HepG2 (cell line): ENCODE measurements around the gene RIC3. TPM values are rescaled to one million over a fixed set of nuclear protein-coding genes. Genes with fewer than 3 reads are reported as not detected.

Experiments
- ATAC-seq: fragments of 200-7000 bp; cut with Tn5 transposase; 3 replicates; pipeline ENCODE4 v1.9.1; 2020; ENCODE audit warnings: mild to moderate bottlenecking, moderate library complexity
- BruUV-seq: library from RNA; stranded (reverse); fragments of 400-500 nt; replicated peaks from 2 replicates; lab custom pipeline; 2021; lab: Mats Ljungman, UMichigan
- CTCF ChIA-PET: fragments of 300-600 bp; formaldehyde crosslinking; extraction: SDS; loops from one replicate; lab custom pipeline; 2021; ENCODE audit warnings: low total read pairs, inconsistent platforms, low intra/inter-chr PET ratio; lab: Yijun Ruan, JAX
- POLR2A ChIA-PET: fragments of 350-600 bp; sonication (Branson Sonifier 250); formaldehyde crosslinking; loops from one replicate; lab custom pipeline; 2020; ENCODE audit warnings: antibody characterized with exemption, inconsistent platforms; lab: Yijun Ruan, JAX
- DNase-seq: peaks from one replicate; pipeline ENCODE4 v3.0.0-alpha.2; 2015; ENCODE audit warnings: low spot score
- FAIRE-seq: peaks from 3 replicates; lab custom pipeline; 2011; peaks lifted over from hg19 to GRCh38; lab: Jason Lieb, UNC
- H2AFZ ChIP-seq: one replicate; pipeline ENCODE4 v1.6.1; 2011; ENCODE audit warnings: low read length, inconsistent platforms
- H3K27ac ChIP-seq: fragments of 300-600 bp; 3 replicates; pipeline ENCODE4 v1.8.0; 2011; ENCODE audit warnings: mixed run types, mild to moderate bottlenecking, mixed read lengths, low read length, inconsistent platforms; ENCODE audit not compliant: insufficient read depth; ENCODE audit errors: extremely low read length
- H3K27me3 ChIP-seq, 2 experiments: fragments of 200-600 bp in 1 of 2; 2 replicates in 1 of 2; 3 replicates in 1 of 2; pipeline versions ENCODE4 v1.6.0 to v1.8.0; 2011; ENCODE audit warnings: low read length in 2 of 2, mild to moderate bottlenecking in 2 of 2, moderate library complexity in 2 of 2, inconsistent platforms in 1 of 2; ENCODE audit not compliant: insufficient read depth in 2 of 2, control insufficient read depth in 1 of 2
- H3K36me3 ChIP-seq, 2 experiments: fragments of 200-600 bp in 1 of 2; replicated peaks in 1 of 2; 2 replicates in 1 of 2; 3 replicates in 1 of 2; pipeline versions ENCODE4 v1.5.1 to v1.8.0; 2011; ENCODE audit warnings: low read length in 2 of 2, inconsistent platforms in 1 of 2; ENCODE audit not compliant: insufficient read depth in 2 of 2, control insufficient read depth in 1 of 2
- H3K4me1 ChIP-seq: 2 replicates; pipeline ENCODE4 v1.5.1; 2012; ENCODE audit warnings: low read length, inconsistent platforms; ENCODE audit not compliant: insufficient read depth
- H3K4me2 ChIP-seq: 2 replicates; pipeline ENCODE4 v1.6.0; 2011; ENCODE audit warnings: low read depth, low read length, inconsistent platforms
- H3K4me3 ChIP-seq, 3 experiments: fragments of 200-600 bp in 1 of 3; sonication (generic), shearing (Covaris generic) in 1 of 3; replicated peaks in 1 of 3; 2 replicates each; pipeline ENCODE4 v1.5.1; 2011 to 2016; ENCODE audit warnings: low read length in 3 of 3, inconsistent platforms in 2 of 3, low read depth in 2 of 3, mild to moderate bottlenecking in 2 of 3, control low read depth in 1 of 3, mixed read lengths in 1 of 3; ENCODE audit not compliant: insufficient read depth in 1 of 3
- H3K79me2 ChIP-seq: one replicate; pipeline ENCODE4 v1.6.1; 2011; ENCODE audit warnings: low read length, inconsistent platforms; ENCODE audit not compliant: insufficient read depth
- H3K9ac ChIP-seq: 2 replicates; pipeline ENCODE4 v1.6.0; 2011; ENCODE audit warnings: mild to moderate bottlenecking, low read depth, low read length, inconsistent platforms; ENCODE audit not compliant: insufficient read depth
- H3K9me3 ChIP-seq: 2 replicates; pipeline ENCODE4 v1.5.1; 2012; ENCODE audit warnings: mild to moderate bottlenecking, low read length
- H4K20me1 ChIP-seq: 2 replicates; pipeline ENCODE4 v1.6.0; 2011; ENCODE audit warnings: inconsistent platforms, mild to moderate bottlenecking, low read length, moderate library complexity; ENCODE audit not compliant: insufficient read depth
- CAMTA2 ChIP-seq: sonication (generic); formaldehyde crosslinking; IDR thresholded peaks from 2 replicates; pipeline ENCODE4 v1.4.0; 2020; ENCODE audit warnings: mild to moderate bottlenecking, missing genetic modification reagents, borderline replicate concordance
- CREB1 ChIP-seq, 2 experiments: fragments of 450-650 bp in 1 of 2; IDR thresholded peaks; 2 replicates each; pipeline ENCODE4 v1.6.1; 2016 to 2017; ENCODE audit warnings: control low read depth in 1 of 2, mild to moderate bottlenecking in 1 of 2, missing compliant biosample characterization in 1 of 2, missing genetic modification characterization in 1 of 2
- GATAD2A ChIP-seq: IDR thresholded peaks from 2 replicates; pipeline ENCODE4 v1.6.1; 2016
- KAT7 ChIP-seq: IDR thresholded peaks from 2 replicates; pipeline ENCODE4 v1.6.1; 2018; ENCODE audit warnings: borderline replicate concordance, missing compliant biosample characterization
- KAT8 ChIP-seq: IDR thresholded peaks from 2 replicates; pipeline ENCODE4 v1.6.1; 2016; ENCODE audit warnings: missing genetic modification reagents, missing compliant biosample characterization
- MAF1 ChIP-seq: sonication (generic); formaldehyde crosslinking; IDR thresholded peaks from 2 replicates; pipeline ENCODE4 v1.5.0; 2020; ENCODE audit warnings: missing genetic modification reagents, borderline replicate concordance
- NCOA2 ChIP-seq: sonication (generic); formaldehyde crosslinking; IDR thresholded peaks from 2 replicates; pipeline ENCODE4 v1.8.0; 2022; ENCODE audit warnings: inconsistent platforms
- NFE2L1 ChIP-seq: sonication (generic); formaldehyde crosslinking; IDR thresholded peaks from 2 replicates; pipeline ENCODE4 v1.4.0; 2020; ENCODE audit warnings: missing genetic modification reagents, mild to moderate bottlenecking, borderline replicate concordance
- RXRA ChIP-seq: sonication (generic); formaldehyde crosslinking; IDR thresholded peaks from 2 replicates; pipeline ENCODE4 v1.5.1; 2020; ENCODE audit warnings: missing genetic modification reagents
- SKIL ChIP-seq: sonication (generic); formaldehyde crosslinking; IDR thresholded peaks from 2 replicates; pipeline ENCODE4 v1.8.0; 2022; ENCODE audit warnings: missing genetic modification reagents, mild to moderate bottlenecking, moderate library complexity, borderline replicate concordance
- ZFP36 ChIP-seq: fragments of 150-350 bp; IDR thresholded peaks from 2 replicates; pipeline ENCODE4 v1.6.1; 2018; ENCODE audit warnings: borderline replicate concordance, low read length, low read depth; ENCODE audit not compliant: partially characterized antibody
- ZKSCAN1 ChIP-seq: fragments of 150-350 bp; IDR thresholded peaks from 2 replicates; pipeline ENCODE4 v1.6.1; 2014; ENCODE audit warnings: low read length
- ZNF224 ChIP-seq: sonication (generic); formaldehyde crosslinking; IDR thresholded peaks from 2 replicates; pipeline ENCODE4 v1.5.0; 2020; ENCODE audit warnings: mild to moderate bottlenecking, missing genetic modification reagents
- ZNF263 ChIP-seq: sonication (generic); formaldehyde crosslinking; IDR thresholded peaks from 2 replicates; pipeline ENCODE4 v1.4.0; 2020; ENCODE audit warnings: missing genetic modification reagents
- ZNF496 ChIP-seq: sonication (generic); formaldehyde crosslinking; IDR thresholded peaks from 2 replicates; pipeline ENCODE4 v1.8.1; 2023; ENCODE audit warnings: mild to moderate bottlenecking, moderate library complexity, missing genetic modification reagents; ENCODE audit not compliant: insufficient replicate concordance
- ZNF562 ChIP-seq: sonication (generic); formaldehyde crosslinking; IDR thresholded peaks from 2 replicates; pipeline ENCODE4 v1.8.0; 2022; ENCODE audit warnings: missing genetic modification reagents, borderline replicate concordance
- ZNF629 ChIP-seq: sonication (generic); formaldehyde crosslinking; conservative IDR thresholded peaks from 2 replicates; pipeline ENCODE4 v1.5.0; 2020; ENCODE audit warnings: missing genetic modification reagents
- ZNF674 ChIP-seq: sonication (generic); formaldehyde crosslinking; IDR thresholded peaks from 2 replicates; pipeline ENCODE4 v1.5.0; 2020; ENCODE audit warnings: low read depth, mild to moderate bottlenecking, missing genetic modification reagents
- ZNF879 ChIP-seq: sonication (generic); formaldehyde crosslinking; IDR thresholded peaks from 2 replicates; pipeline ENCODE4 v1.8.1; 2023; ENCODE audit warnings: missing genetic modification reagents
- ZNF883 ChIP-seq: sonication (generic); formaldehyde crosslinking; IDR thresholded peaks from 2 replicates; pipeline ENCODE4 v1.5.1; 2020; ENCODE audit warnings: mild to moderate bottlenecking, missing genetic modification reagents; ENCODE audit errors: not compliant biosample characterization
- WGBS: methylation state at CpG from one replicate; pipeline ENCODE4 v1.1.6; 2017; ENCODE audit warnings: low lambda C conversion rate; 5-methylcytosine and 5-hydroxymethylcytosine counted together
- in situ Hi-C: cut with HindIII; loops from 2 replicates; pipeline ENCODE4 v1.10.0; 2017; ENCODE audit warnings: low pct_unique_long_range_greater_than_20kb; ENCODE audit not compliant: extremely low pct_ligation_motif_present
- intact Hi-C: fragments of 100-400 bp; cut with micrococcal nuclease; formaldehyde crosslinking; loops from one replicate; pipeline ENCODE4 v1.10.0; 2022; ENCODE audit not compliant: unreplicated experiment
- polyA plus RNA-seq, 8 experiments: library from polyadenylated mRNA; depleted of rRNA in 3 of 8; stranded (reverse) in 7 of 8; unstranded in 1 of 8; fragments of >200 nt; fragmentation: Illumina TruSeq in 4 of 8; extraction: Trizol in 4 of 8; gene quantifications; 2 replicates each; pipeline versions ENCODE4 v1.2.1 to v1.2.3, GENCODE V29; 2011 to 2016; ENCODE audit warnings: low read depth in 4 of 8, missing spikeins in 1 of 8, mixed read lengths in 1 of 8; ENCODE audit not compliant: insufficient read depth in 1 of 8
- total RNA-seq, 5 experiments: library from RNA; depleted of rRNA; stranded (reverse); fragments of >200 nt; fragmentation: Illumina TruSeq; extraction: Trizol; gene quantifications; 2 replicates each; pipeline ENCODE4 v1.2.3, GENCODE V29; 2016; ENCODE audit warnings: low read depth in 1 of 5
- TF ChIP-seq, protein P1 (sequence below): sonication (generic); formaldehyde crosslinking; IDR thresholded peaks from 2 replicates; pipeline ENCODE4 v1.4.0; 2020; ENCODE audit warnings: low read depth, mild to moderate bottlenecking, missing genetic modification reagents

The RIC3 gene
- total and polyA plus RNA-seq, 2 of the 13 experiments (the other 11 are each of a cell fraction or from before 2014, with no cell fraction given): not detected

DNA sequence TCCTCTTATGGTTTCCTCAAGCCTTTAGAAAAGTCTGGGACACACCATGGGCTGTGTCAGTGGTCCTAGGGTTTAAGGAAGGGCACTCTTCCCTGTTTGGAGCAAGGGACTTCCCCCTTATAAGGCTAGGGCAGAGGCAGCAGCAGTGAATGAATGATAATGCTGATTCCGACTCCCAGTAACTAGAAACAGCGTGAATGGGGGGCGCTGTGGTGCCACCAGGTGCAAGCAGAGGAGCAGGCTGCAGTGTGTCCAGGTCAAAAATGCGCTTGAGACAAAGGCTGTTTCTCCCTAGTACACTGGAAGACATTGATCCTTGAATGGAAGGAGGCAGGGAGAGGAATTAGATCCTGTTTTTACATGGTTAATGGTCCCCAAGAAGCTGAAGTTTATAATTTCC is 11.6 kb upstream of the RIC3 start (continued):
- TF ChIP-seq NFE2L1 (no peak), ZNF883 (no peak), ZNF629 (CRISPR knock-in tag) (no peak), CREB1 (IDR thresholded peaks at IDR 0.05) (no peak), CREB1 (CRISPR knock-in tag; IDR thresholded peaks at IDR 0.05) (no peak), ZNF224 (CRISPR knock-in tag) (no peak), KAT7 (CRISPR knock-in tag) (no peak), RXRA (no peak), ZNF879 (CRISPR knock-in tag) (no peak), GATAD2A (no peak), SKIL (CRISPR knock-in tag) (no peak), ZNF562 (CRISPR knock-in tag) (no peak)

DNA sequence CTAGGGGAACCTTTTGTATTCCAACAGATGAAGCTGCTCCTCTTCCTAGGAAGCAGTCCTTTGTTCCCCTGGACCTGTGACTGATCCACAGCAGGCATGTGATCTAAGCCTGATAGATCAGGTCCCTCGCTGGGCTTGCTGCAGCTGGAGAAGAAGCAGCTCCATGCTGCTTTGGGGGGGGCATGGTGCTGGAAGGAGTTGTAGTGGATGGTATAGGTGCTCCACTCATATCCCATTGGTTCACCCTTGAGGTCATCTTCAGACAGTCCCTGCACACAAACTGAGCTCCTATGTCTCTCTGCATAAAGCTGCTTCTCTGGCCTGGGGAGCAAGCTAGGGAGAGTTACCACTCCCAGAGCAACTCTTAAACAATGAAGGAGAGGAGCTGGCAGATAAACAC is 9.5 kb upstream of the RIC3 start:
- H3K4me1 ChIP-seq: no peaks in the 10 kb centered on the region
- in situ Hi-C loops (no loop called here), intact Hi-C loops (no loop called here)
- no peaks in the 10 kb centered on the region for H3K36me3 ChIP-seq
- no TSS peak for BruUV-seq
- ATAC-seq (no peak), DNase-seq (no peak), FAIRE-seq (no peak)
- H3K4me3 ChIP-seq: no peak overlapping the region
- H2AFZ ChIP-seq: no peak overlapping the region
- H3K27ac ChIP-seq: no peak overlapping the region
- TF ChIP-seq, protein P1, sequence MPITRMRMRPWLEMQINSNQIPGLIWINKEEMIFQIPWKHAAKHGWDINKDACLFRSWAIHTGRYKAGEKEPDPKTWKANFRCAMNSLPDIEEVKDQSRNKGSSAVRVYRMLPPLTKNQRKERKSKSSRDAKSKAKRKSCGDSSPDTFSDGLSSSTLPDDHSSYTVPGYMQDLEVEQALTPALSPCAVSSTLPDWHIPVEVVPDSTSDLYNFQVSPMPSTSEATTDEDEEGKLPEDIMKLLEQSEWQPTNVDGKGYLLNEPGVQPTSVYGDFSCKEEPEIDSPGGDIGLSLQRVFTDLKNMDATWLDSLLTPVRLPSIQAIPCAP (CRISPR knock-in tag): no peak
- TF ChIP-seq KAT8 (CRISPR knock-in tag): no peak
- no peak for TF ChIP-seq MAF1 (CRISPR knock-in tag)
- TF ChIP-seq ZNF263 (CRISPR knock-in tag): no peak
- no peak for TF ChIP-seq ZNF496 (CRISPR knock-in tag)
- TF ChIP-seq ZFP36: no peak
- TF ChIP-seq ZKSCAN1: no peak
- TF ChIP-seq ZNF674 (CRISPR knock-in tag): no peak
- no peak for TF ChIP-seq NCOA2
- TF ChIP-seq CAMTA2 (CRISPR knock-in tag): no peak
- H3K9ac ChIP-seq: no peak overlapping the region
- ChIA-PET CTCF (no interaction called here), POLR2A (no interaction called here)
- no peaks in the 10 kb centered on the region for H3K79me2 ChIP-seq
- peaks cover 2 to 22% of the 10 kb centered on the region in 2 experiments; a peak in 3 of 5 replicates for H3K27me3 ChIP-seq
- 0% methylated on average over 1 of the region's 1 CpG for WGBS
- H3K4me2 ChIP-seq: no peak overlapping the region
- H4K20me1 ChIP-seq: no peaks in the 10 kb centered on the region
- no peaks in the 10 kb centered on the region for H3K9me3 ChIP-seq
